ENCODE data around the gene CDX1. TPM values are rescaled to one million over a fixed set of nuclear protein-coding genes. Genes with fewer than 3 reads are reported as not detected.

The CDX1 gene
- total and polyA plus RNA-seq, 2 of the 8 experiments (the other 6 are each of a cell fraction or from before 2014, with no cell fraction given): not detected

- Histone ChIP-seq H3K79me2 (ENCODE audit: control insufficient read depth in 1 of 2, insufficient read depth in 2 of 2, low read length in 2 of 2) (no peaks in the 10 kb centered on the region), H4K8ac (ENCODE audit: extremely low read depth, insufficient read depth, low read length) (no peak overlapping the region), H4K20me1 (replicated peaks in 1 of 2; ENCODE audit: control insufficient read depth in 1 of 2, insufficient read depth in 2 of 2, low read length in 2 of 2) (no peaks in the 10 kb centered on the region), H2BK5ac (ENCODE audit: low read depth, low read length) (no peak overlapping the region), H4K5ac (ENCODE audit: insufficient read length, low read depth, low read length) (no peak overlapping the region), H2AK5ac (ENCODE audit: low read depth, low read length) (no peak overlapping the region), H3K4me3 (ENCODE audit: extremely low read depth in 1 of 4, insufficient read depth in 2 of 4, low read depth in 3 of 4, low read length in 4 of 4) (no peak overlapping the region), H4K91ac (replicated peaks; ENCODE audit: insufficient read length, low read length) (no peak overlapping the region), H3K27ac (ENCODE audit: low read depth, low read length) (no peak overlapping the region), H3K56ac (replicated peaks; ENCODE audit: insufficient read length, low read depth, low read length) (no peak overlapping the region), H3K4me1 (replicated peaks in 1 of 4; ENCODE audit: control insufficient read depth in 3 of 4, insufficient read depth in 4 of 4, low read length in 3 of 4) (peaks cover 0 to 4% (median 0%) of the 10 kb centered on the region in 4 experiments; a peak in 1 of 7 replicates), H2BK12ac (ENCODE audit: low read depth, low read length) (no peak overlapping the region), H2AFZ (ENCODE audit: low read length) (no peak overlapping the region), H3K18ac (ENCODE audit: extremely low read depth, low read length) (no peak overlapping the region), H2BK15ac (ENCODE audit: low read length) (no peak overlapping the region), H3K9ac (replicated peaks in 1 of 4; ENCODE audit: extremely low read depth in 1 of 4, low read depth in 3 of 4, low read length in 3 of 4) (no peak overlapping the region), H3K4ac (replicated peaks; ENCODE audit: insufficient read length, low read depth, low read length) (no peak overlapping the region), H3K79me1 (ENCODE audit: low read depth, low read length) (no peaks in the 10 kb centered on the region), H3K9me3 (ENCODE audit: insufficient read depth in 2 of 2, low read depth in 1 of 2, low read length in 1 of 2) (no peaks in the 10 kb centered on the region), H3K4me2 (ENCODE audit: insufficient read depth in 1 of 2, low read depth in 2 of 2, low read length in 2 of 2) (no peak overlapping the region), H3K36me3 (ENCODE audit: control insufficient read depth in 2 of 4, insufficient read depth in 4 of 4, low read length in 3 of 4) (no peaks in the 10 kb centered on the region), H3K27me3 (replicated peaks in 1 of 4; ENCODE audit: control insufficient read depth in 3 of 4, extremely low read depth in 1 of 4, insufficient read depth in 3 of 4, low read length in 3 of 4) (no peaks in the 10 kb centered on the region), H3K23ac (ENCODE audit: insufficient read length) (no peak overlapping the region), H3K23me2 (ENCODE audit: low read depth, low read length) (no peaks in the 10 kb centered on the region), H2BK120ac (replicated peaks; ENCODE audit: low read depth, low read length) (no peak overlapping the region), H2BK20ac (ENCODE audit: low read length) (no peak overlapping the region), H3K14ac (ENCODE audit: insufficient read length) (no peak overlapping the region)
- CTCF ChIA-PET (ENCODE audit: partially characterized antibody): interaction anchor here (0.6 to 21.2 kb wide), 8 partner anchors 11 to 101 kb away, joined by 3 to 302 read pairs (median 3); partner anchors contain the start of genes PDGFRB and SLC6A7
- WGBS, 2 experiments (ENCODE audit: extremely low coverage in 1 of 2, insufficient coverage in 1 of 2, insufficient read length in 1 of 2, insufficient replicate concordance in 2 of 2, low coverage in 1 of 2, low lambda C conversion rate in 2 of 2, missing lambda C conversion rate in 1 of 2): 91% methylated on average over 7 of the region's 7 CpGs; no CpG with 5 or more reads in 1 of the 2 experiments
- TF ChIP-seq POLR2AphosphoS5 (IDR thresholded peaks at IDR 0.05; ENCODE audit: low read depth, low read length): no peak
- no peak for TF ChIP-seq SIX5 (IDR thresholded peaks at IDR 0.05; ENCODE audit: low read depth, low read length)
- no peak for TF ChIP-seq FOSL1 (IDR thresholded peaks at IDR 0.05; ENCODE audit: insufficient read depth, low read depth, low read length)
- TF ChIP-seq BRCA1 (IDR thresholded peaks at IDR 0.05; ENCODE audit: low read depth, low read length): no peak
- TF ChIP-seq MAX (IDR thresholded peaks at IDR 0.05): no peak
- no peak for TF ChIP-seq CBX8 (IDR thresholded peaks at IDR 0.05; ENCODE audit: borderline replicate concordance, low read depth, low read length)
- TF ChIP-seq EZH2 (IDR thresholded peaks at IDR 0.05; ENCODE audit: low read depth, low read length, severe bottlenecking): no peak
- no peak for TF ChIP-seq ATF3 (IDR thresholded peaks at IDR 0.05; ENCODE audit: insufficient read depth, low read depth, low read length)
- POLR2A ChIA-PET (ENCODE audit: partially characterized antibody): no interaction called here
- DNase-seq (ENCODE audit: low read depth in 1 of 2, low spot score in 2 of 2) (no peak), FAIRE-seq (no peak)
These were observed 56.9 kb downstream of the CDX1 start for GRCh38 chr5:150223474-150223873.

Measured in H1 (cell line).